Epithelial cell of prostate (primary cell): ENCODE measurements around the gene SH3PXD2A.

Experiments
- DNase-seq: peaks from one replicate; pipeline ENCODE4 v3.0.0-alpha.2; 2011; ENCODE audit warnings: low read depth, low spot score
- H3K27ac ChIP-seq: fragments of 450-650 bp; 2 replicates; pipeline ENCODE4 v1.5.1; 2017; ENCODE audit warnings: mild to moderate bottlenecking

Gene SH3PXD2A

GRCh38 chr10:103564776-103565520 lies 290.4 kb downstream of the SH3PXD2A start:
- no peak overlapping the region for H3K27ac ChIP-seq
- no peak for DNase-seq

DNA sequence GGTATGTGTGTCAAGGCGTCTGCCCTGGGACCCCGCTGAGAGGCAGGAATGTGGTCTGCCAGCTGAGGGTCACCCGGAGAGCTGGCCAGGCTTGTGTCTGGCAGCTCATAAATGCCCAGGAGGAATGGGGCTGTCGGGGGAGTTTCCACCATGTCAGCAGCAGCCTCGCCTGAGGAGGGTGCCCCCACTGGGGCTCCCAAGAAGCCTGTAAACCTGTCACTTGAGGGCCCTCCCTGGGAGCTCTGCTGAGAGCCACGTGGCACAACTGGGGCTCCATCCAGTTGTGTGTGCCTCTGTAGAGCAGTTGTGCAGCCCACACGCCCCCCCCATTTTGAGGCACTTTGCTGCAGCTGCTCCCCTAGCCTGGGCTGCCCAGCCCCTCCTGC lies 291.3 kb downstream of the SH3PXD2A start:
- no peak overlapping the region for H3K27ac ChIP-seq
- DNase-seq, result no peak

DNA sequence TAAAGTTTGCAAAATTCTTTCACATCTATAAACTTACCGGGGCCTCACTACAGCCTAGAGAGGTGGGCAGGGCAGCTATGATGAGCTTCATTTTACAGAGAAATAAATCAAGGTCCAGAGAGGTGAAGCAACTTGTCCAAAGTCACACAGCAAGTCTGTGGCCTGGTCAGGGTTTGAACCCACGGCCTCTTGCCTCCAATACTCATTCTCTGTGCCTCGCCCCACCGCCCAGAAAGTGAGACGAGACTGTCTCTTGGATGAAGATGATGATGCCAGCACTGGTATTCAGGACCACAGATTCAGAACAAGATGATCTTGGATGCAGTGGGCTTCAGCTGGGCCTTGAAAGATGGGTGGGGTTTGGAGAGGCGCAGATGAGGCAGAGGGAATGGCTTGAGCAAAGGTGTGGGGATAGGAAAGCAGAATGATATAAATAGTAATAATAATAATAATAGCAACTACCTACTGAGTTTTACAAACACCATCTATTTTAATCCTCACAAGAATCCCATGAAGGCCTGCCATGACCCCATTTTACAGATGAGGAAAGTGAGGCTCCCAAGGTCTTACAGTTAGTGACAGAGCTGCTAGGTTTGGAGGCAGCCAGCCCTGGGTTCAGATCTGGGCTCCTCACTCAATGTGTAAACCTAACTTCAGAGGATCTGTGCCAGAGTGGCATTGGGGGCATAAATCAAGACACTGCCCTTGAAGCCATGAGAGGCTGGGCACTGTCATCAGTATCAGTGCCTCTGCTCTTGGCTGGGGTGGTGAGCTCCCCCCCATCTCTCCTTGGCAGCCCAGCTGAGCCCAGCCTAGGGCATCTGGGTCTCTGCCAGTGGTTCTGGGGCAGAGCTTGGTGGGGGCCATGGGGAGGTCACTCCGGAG lies 291.9 kb downstream of the SH3PXD2A start:
- no peak for DNase-seq
- H3K27ac ChIP-seq, result no peak overlapping the region

DNA sequence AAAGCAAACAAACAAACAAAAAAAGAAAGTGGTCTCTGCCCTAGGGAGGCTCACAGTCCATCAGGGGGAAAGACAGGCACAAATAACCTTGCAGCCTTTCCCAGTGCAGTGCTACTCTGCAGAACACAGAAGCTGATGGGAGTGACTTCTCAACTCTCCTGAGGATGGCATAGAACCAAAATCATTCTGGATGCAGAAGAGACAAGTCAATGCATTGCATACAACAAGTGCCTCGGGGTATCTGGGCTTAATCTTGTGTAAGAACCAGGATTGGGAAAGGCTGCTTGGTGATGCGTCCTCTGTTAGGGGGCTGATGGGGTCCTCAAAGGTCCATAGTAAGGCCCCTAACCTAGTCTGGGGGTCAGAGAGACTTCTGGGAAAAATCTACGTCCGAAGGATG lies 293.0 kb downstream of the SH3PXD2A start:
- H3K27ac ChIP-seq, result no peak overlapping the region
- DNase-seq, result no peak

DNA sequence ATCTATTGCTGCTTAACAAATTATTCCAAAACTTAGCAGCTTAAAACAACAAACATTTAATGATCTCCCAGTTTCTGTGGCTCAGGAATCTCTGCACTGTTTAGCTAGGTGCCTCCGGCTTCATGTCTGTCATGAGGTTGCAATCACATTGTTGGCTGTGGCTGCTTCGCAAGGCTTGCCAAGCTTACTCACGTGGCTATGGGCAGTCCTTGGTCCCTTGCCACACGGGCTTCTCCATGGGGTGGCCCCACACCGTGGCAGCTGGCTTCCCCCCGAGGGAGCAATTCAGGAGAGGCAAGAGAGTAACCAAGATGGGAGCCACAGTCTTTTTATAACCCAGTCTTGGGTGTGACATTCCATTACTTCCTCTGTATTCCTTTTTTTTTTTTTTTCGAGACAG lies 294.5 kb downstream of the SH3PXD2A start:
- no peak overlapping the region for H3K27ac ChIP-seq
- no peak for DNase-seq

GRCh38 chr10:103559776-103560175 lies 295.6 kb downstream of the SH3PXD2A start:
- no peak overlapping the region for H3K27ac ChIP-seq
- no peak for DNase-seq

DNA sequence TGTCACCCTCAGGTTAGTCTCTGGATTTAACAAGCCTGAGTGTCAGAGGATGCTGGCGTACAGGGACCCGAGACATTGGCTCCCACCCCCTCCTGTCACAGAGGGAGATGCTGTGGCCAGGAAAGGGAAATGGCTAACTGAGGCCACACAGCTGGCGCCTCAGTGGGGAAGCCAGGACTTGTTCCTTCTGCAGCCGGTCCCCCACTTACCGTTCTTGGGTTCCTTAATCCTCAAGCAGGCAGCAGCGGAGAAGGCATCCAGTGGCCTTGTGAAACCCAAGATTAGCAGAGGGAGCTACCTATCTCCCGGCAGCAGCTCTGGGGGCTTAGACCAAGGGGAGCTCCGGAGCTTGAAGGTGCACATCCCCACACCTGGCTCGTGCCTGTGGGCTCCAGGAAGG lies 296.5 kb downstream of the SH3PXD2A start:
- H3K27ac ChIP-seq, result no peak overlapping the region
- no peak for DNase-seq

- H3K27ac ChIP-seq, result no peak overlapping the region
- no peak for DNase-seq
Measured at GRCh38 chr10:103557455-103557854, 297.9 kb downstream of the SH3PXD2A start.

GRCh38 chr10:103556383-103557007 lies 298.9 kb downstream of the SH3PXD2A start:
- H3K27ac ChIP-seq, result no peak overlapping the region
- DNase-seq, result no peak

GRCh38 chr10:103555712-103556111 lies 299.7 kb downstream of the SH3PXD2A start:
- H3K27ac ChIP-seq, result no peak overlapping the region
- no peak for DNase-seq

- no peak overlapping the region for H3K27ac ChIP-seq
- DNase-seq, result no peak
Measured at GRCh38 chr10:103555325-103555649, 300.1 kb downstream of the SH3PXD2A start.

DNA sequence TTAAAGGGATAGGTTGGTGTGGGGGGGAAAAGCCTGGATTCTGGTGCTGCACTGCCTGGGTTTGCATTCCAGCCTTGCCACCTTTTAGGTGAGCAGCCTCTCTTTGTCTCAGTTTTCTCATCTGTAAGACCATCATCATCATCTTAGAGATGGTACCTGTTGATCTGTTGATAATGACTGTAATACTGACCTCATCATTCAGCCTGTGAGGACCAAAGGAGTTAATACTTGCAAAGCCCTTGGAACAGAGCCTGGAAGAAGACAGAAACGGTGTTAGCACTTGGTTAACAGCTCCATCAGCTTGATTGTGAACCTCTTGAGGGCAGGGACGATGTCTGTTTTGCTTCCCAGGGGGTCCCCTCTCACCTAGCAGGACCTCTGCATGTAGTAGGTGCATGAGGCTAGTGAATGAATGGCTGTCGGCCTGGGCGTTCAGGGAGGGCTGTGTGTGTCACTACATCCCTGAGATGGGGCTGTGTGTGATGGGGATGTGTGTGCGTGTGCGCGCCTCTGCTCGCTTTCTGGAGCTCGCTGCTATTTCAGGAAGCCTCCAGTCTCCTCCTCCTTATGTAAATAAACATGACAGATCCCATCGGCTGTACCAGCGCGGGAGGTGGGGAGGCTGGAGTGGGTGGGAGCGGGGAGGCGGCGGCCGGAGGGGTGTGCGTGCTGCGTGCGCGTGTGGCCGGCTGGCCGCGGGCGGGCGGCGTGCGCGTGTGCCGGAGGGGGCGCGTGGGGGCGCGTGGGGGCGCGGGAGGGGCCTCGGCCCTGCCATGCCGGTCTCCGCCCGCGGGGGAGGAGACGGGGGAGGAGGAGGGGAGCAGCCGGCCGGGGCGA lies 300.7 kb downstream of the SH3PXD2A start:
- DNase-seq, result no peak
- no peak overlapping the region for H3K27ac ChIP-seq

GRCh38 chr10:103553743-103554487 lies 301.5 kb downstream of the SH3PXD2A start:
- H3K27ac ChIP-seq, result no peak overlapping the region
- DNase-seq, result no peak

DNA sequence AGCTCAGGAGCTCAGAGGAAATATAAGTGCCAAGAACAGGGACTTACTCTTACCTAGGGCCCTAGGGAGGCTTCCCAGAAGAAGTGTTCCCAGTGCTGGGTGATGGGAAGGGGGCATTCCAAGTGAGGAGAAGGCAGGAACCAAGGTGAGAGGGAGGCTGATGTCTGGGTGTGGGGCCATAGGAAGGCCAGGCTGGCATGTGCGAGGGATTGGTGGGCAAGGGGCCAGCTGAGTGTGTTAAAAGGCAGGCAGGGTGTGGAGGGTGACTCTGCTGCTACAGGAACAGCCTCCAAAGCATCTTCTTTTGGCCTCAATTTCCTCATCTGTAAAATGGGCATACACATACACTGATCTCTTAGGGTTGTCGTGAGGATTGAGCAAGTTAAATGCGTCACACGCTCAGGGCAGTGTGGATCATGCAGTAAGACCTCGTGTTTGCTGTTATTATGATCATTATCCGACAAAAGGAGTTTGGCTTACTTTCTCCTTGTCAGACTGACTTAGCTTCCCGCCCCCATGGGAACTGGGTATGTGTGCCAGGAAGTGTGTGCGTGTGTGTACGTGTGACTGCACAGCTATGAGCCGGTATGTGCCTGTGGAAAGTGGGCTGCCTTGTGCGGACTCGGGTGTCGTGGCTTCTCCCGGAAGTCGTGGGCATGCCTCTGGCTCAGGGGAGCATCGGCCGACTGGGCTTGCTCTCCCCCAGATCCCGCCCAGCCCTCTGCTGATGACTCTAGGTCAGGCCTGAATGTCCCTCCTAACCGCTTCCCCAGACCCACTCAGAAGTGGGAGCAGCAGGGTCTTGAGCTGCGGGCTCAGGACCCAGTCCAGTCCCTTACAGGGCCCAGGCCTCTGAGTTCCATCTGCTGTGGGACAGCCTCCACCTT lies 302.3 kb downstream of the SH3PXD2A start:
- no peak overlapping the region for H3K27ac ChIP-seq
- DNase-seq, result no peak

DNA sequence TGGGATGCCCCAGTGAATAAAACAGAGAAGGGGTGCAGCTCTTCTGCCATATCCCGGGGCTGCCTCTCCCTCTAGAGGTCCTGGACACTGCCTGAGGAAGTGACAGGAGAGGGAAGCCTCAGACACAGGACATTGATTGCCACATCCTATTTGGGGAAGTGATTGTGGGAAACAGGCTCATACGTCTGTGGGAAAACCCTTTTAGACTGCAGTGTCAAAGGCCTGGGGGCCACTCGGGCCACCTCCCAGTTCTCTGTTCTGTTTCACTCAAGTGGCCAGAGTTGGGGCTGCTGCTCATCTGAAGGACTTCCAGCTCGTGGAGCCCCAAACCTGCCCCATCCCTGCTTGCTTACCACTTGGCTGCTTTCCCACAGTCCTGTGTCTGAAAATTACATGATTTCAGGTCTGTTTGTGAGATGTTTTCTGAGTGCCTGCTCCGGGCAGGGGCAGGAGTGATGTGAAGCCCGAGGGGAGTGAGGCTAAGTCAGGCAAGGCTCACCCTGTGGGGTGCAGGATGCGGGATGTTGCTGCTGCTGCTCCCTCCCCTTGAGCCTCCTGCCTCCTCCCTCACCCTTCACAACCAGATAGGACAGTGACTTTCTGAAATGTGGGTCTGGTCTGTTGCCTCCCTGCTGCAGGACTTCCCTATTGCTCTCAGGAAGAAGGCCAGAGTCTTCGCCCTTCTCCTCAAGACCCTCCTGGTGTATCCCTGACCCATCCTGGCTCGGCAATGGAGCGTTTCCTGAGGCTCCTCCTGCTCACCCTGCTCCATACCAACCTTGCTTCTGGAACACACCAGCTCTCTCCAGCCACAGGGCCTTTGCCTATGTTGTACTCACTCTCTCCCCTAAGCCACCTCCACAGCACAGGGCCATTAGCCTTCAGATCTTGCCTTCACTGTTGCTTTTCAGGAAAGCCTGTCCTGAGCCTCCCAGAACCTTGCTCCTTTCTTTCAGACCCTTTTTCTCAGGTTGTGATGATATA lies 303.5 kb downstream of the SH3PXD2A start:
- no peak for DNase-seq

DNA sequence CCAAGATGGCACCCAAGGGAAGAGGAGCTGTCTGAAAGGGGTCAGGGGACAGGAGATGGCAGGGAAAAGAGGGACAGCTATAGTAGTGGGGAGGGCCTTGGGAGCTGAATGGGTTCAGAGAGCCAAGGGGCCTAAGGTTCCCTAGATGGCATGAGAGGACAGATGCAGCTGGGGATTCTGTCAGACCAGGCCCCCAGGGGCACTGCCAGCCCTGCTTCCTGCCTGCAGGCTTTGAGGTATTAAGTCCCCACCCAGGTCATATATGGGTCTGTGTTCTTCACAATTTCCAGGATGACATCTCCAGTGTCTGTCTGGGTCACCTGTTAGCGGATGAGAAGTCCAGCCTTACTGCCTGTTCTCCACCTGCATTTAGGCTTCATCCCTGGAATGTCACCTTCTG lies 305.1 kb downstream of the SH3PXD2A start:
- H3K27ac ChIP-seq, result no peak overlapping the region
- no peak for DNase-seq

More for the DNA sequence above, 303.5 kb downstream of the SH3PXD2A start:
- no peak overlapping the region for H3K27ac ChIP-seq

GRCh38 chr10:103549349-103549685 lies 306.1 kb downstream of the SH3PXD2A start:
- no peak for DNase-seq
- no peak overlapping the region for H3K27ac ChIP-seq
